HTR-8/SVneo (cell line): ENCODE measurements around the gene KLHL5.

Experiments
- DNase-seq: peaks from one replicate; pipeline ENCODE4 v3.0.0; 2011; ENCODE audit warnings: low spot score, mixed read lengths; ENCODE audit not compliant: insufficient read length
- FAIRE-seq: peaks from 2 replicates; lab custom pipeline; 2011; peaks lifted over from hg19 to GRCh38; lab: Jason Lieb, UNC

Gene KLHL5

DNA sequence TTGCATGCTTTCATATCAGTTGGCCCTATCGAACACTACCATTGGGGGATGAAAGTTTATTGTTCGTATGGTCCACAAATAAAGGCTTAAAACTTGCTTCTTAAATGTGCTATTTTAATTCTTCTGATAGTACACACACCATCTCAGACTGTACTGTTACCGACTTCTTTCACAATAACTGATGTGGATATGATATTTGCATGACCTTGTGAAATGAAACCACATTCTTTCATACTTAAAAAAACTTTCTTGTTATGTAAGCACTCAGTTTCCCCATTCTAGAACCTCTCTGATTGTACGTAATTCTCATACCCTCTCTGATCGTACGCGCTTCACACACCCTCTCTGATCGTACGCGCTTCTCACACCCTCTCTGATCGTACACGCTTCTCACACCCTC, 108.3 kb downstream of the KLHL5 start:
- FAIRE-seq (no peak), DNase-seq (no peak)
